Stimulated activated CD8-positive, alpha-beta memory T cell treated with anti-CD3 and anti-CD28 coated beads, Interleukin-15, amount 100 ng/mL, for 48 hours (primary cell): ENCODE measurements around the gene GNB1L.
A peak's percentile ranks its signal among the peaks of the same experiment; 100 is the strongest.

Experiments
- DNase-seq, 2 donors: peaks; one replicate each; pipeline ENCODE4 v3.0.0-alpha.2; 2020; ENCODE audit warnings: low read depth in 2 of 2

Gene GNB1L

DNA sequence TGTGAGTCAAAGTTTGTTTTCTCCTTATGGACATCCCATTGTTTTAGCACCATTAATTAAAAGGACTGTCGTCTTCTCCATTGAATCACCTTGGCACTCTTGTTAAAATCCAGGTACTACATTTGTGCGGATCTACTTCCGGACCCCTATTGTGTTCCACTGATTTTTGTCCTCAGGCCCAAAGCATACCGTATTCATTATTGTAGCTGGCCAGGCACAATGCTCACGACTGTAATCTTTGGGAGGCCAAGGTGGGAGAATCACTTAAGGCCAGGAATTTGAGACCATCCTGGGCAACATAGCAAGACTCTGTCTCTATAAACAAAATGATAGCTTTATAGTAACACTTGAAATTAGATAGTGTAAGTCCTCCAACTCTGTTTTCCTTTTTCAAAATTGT, 8.9 kb upstream of the GNB1L start:
- DNase-seq: no peak

DNA sequence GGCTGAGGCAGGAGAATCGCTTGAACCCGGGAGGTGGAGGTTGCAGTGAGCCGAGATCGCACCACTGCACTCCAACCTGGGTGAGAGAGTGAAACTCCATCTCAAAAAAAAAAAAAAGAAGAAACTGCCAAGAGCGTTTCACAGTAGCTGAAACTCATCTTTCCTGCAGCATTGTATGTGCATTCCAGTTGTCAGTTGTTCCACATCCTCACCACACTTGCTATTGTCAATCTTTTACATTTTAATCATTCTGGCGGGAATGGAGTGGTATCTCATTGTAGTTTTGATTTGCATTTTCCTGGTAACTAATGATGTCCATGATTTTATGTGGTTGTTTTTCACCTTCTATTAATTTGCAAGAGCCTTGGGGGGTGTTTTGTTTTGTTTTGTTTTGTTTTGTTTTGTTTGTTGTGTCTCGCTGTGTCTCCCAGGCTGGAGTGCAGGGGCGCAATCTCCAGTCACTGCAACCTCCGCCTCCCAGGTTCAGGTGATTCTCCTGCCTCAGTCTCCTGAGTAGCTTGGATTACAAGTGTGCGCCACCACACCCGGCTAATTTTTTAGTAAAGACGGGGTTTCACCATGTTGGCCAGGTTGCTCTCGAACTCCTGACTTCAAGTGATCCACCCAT, 8.1 kb upstream of the GNB1L start:
- no peak for DNase-seq

DNA sequence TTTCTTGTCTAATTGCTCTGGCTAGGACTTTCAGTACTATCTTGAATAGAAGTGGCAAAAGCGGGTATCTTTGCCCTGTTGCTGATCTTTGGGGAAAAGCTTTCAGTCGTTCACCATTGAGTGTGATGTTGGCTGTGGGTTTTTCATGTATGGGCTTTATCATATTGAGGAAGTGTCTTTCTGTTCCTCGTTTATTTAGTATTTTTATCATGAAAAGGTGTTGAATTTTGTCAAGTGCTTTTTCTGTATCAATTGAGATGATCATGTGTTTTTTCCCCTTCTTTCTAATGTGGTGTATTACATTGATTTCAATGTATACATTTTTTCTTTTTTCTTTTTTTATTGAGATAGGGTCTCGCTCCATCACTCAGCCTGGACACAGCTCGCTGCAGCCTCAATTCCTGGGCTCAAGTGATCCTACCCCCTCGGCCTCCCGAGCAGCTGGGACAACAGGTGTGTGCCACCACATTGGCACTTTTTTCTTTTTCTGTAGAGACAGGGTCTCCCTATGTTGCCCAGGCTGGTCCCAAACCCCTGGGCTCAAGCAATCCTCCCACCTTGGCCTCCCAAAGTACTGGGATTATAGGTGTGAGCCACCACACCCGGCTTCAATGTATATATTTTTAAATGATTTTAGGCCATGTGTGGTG, 5.3 kb upstream of the GNB1L start:
- DNase-seq: no peak

DNA sequence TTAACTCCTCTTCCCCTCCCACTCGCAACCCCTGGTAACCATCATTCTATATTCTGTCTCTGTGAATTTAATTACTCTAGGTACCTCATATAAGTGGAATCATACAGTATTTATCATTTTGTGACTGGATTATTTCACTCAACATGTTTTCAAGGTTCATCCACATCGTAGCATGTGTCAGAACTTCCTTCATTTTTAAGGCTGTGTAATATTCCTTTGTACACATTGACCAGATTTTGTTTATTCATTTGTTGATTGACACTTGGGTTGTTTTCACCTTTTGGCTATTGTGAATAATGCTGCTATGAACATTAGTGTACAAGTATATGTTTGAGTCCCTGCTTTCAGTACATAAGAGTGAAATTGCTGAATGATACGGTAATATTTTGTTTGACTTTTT, 2.7 kb upstream of the GNB1L start:
- no peak for DNase-seq

DNA sequence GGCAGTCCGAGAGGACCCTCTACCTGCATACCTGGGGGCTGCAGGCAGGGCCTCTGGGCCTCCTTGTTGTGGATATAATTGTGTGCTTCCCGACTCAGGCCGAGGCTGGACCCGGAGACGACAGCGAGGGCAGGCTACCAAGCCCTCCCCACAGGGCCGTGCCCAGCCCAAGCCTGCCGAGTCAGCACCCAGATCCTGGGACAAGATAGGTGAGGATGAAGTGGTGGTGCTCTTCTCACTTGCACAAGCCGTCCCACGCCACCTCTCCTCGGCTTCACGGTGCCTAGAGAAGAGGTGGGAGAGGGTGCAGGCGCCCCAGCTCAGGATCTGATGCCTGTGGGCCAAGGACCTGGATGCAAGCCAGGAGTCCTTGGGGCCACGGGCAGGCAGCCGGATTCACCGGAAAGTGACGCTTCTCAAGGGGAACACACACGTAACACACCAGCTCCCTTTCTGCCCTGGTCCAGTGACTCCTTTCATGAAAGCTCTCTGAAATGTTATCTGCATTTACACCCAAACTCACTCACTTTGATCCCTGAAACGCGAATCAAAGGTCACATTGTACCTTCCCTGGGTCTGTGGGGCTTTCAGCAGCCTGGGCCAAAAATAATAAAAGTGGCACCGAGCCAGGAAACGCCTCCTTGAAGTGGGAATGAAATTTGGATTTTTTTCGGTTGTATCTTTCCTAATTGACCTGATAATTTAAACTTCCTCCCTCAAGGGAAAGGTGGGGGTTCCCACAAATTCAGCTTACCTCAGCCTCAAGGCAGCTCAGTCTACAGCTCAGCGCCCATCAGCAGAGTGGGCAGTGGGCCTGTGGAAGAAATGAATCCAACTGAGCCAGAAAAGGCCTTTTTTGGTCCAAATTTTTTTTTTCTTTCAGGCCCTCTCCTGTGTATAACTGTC, 1.1 kb upstream of the GNB1L start:
- DNase-seq: peak; percentile 37 to 55

DNA sequence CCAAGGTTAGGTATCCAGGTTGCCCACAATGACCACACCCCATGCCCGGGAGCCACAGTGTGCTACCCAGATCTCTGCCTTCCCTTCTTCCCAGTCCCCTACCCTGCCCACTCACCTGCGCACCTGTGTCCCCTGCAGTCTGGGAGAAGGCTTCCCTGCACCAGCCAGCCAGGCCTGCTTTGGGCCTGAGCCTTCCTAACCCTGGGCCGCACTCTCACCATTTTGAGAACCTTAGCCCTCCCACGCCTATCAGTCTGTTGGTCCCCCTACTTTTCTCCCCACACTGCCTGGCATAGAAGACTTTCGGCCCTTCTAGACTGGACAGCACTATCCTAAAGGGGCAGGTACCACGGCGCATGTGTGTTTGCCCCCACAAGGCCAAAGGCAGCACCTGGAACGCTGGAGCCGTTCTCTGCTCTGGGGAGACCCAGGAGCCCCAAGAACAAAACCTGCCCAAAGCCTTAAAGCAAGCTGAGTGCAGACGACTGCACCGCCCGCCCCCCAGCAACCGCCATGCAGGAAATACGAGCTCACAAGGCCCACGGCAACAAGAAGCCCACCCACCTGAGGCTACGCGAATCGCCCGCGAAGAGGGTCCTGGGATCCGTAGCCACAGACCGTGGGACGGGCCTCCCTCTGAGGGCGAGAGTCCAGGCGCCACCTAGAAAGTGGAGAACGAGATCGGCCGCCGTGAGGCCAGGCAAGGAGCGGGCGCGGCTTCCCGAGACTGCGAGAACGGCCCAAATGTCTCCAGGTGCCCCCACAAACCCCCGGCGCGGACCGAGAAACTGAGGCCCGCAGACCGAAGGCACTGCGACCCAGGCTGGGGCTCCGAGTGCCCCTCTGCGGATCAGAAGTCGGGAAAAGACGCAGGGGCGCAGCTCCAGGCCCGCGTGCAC, 546 bp downstream of the GNB1L start:
- no peak for DNase-seq

DNA sequence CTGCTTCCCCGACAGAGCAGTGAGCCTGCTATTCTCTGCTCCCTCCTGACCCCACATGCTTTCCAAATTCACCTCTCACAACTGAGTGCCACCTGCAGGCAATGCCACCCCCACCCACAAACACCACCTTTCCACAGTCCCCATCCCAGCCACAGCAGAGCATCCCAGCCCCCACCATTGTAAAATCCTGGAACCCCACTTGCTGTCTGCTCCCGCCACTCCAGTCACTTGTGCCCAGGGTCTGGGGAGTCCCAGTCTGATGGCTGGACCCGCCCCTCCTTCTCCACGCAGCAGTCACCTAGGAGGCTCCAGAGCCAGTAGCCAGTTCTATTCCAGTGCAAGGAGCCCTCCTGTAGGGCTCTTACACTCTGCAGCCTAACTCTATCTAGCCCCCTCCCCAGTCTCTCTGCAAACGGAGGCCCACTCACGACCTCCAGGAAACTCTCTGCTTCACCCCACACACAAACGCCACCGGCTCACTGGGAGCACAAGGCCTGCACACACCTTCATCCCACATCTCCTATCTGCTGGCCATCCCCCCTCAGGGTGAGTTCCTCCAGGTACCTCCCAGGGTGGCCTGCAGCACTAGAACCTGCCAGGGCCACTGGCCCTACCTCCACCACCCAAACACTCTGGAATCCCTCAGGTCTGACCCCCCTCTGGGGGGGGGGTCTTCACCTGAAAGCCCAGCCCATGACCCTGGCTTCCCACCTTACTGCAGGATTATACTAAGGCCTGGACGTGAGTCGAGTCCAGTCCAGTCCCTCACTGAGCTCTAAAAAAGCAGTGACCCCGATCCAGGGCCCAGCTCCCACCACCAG, 1.4 kb downstream of the GNB1L start:
- no peak for DNase-seq

DNA sequence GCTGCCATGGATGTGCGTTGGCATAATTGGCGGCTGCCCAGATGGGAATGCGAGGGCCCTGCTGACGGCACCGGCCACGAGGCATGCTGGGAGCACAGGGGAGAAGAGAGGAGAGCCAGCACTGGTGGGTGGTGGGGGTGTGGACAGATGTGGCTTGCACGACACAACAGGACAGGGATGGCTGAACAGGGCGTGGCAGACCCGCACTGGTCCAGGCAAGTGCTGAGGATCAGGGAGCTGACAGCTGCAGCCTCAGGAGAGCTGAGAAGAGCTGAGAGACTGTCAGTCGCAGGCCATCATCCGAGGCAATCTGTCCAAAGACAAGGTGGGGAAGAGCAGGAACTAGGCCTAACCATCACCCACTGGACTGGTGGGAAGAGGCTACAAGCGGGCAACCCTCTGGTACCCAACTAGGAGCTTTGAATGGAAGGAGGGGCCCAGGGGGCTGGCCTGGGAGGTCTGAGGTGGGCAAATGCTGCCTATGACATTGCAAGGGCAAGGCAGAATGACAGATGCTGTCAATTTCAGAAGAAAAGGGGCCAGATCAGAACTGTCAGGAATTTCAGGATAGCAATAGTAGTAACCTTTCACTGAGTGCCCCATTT, 2.4 kb downstream of the GNB1L start:
- no peak for DNase-seq

DNA sequence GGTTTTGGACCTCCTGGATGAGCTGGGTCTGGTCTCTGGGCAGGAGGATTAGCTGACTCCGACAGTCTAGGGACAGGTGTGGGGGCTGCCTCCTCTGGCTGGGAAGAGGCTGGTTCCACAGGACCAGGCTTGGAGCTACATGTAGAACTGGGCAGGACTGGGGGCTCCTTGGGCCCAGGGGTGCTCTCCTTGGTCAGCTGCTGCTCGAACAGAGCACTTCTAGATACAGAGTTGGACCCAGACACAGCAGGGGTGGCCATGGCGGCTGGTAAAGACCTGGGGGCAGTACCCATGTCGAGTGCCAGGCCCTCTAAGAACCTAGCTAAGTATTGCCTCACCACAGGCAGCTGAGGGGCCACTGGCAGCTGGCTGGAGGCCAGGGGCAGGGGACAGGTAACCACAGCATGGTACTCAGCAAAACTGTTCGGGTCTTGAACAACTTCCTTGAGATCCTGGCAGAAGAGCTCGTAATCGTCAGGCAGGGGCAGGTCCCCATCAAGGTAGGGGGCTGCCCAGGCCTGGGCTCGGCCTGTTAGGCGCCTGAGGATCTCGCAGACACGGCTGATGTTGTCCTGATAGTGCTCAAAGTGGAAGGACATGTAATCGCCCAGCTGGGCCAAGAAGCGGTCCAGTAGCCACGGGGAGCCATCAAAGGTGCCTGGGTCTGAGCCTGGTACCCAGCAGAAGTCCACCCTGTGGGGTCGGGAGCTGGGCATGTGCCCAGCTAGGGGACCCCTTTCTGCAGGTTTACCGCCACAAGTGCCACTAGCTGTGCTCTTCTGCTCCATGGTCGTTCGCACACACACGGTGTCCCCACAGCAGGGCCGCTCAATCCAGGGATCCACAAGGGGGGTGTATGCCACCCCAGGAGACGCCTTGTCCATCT, 3.1 kb downstream of the GNB1L start:
- DNase-seq: no peak

DNA sequence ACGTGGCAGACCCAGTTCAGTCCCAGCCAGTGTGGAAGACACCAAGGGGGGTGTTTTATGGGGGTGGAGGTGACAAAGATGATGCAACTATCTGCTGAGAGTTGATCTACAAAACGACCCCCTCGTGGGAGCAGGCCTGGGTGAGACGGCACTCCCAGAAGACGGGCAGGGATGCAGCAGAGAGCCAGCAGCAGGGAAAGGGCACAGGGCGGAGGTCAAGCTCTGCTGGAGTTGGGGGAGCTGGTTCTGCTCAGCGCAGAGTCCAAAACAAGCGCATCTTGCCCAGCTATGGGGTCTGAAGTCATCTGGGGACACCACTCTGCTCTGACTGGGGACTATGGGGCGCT, 3.9 kb downstream of the GNB1L start:
- DNase-seq: no peak

DNA sequence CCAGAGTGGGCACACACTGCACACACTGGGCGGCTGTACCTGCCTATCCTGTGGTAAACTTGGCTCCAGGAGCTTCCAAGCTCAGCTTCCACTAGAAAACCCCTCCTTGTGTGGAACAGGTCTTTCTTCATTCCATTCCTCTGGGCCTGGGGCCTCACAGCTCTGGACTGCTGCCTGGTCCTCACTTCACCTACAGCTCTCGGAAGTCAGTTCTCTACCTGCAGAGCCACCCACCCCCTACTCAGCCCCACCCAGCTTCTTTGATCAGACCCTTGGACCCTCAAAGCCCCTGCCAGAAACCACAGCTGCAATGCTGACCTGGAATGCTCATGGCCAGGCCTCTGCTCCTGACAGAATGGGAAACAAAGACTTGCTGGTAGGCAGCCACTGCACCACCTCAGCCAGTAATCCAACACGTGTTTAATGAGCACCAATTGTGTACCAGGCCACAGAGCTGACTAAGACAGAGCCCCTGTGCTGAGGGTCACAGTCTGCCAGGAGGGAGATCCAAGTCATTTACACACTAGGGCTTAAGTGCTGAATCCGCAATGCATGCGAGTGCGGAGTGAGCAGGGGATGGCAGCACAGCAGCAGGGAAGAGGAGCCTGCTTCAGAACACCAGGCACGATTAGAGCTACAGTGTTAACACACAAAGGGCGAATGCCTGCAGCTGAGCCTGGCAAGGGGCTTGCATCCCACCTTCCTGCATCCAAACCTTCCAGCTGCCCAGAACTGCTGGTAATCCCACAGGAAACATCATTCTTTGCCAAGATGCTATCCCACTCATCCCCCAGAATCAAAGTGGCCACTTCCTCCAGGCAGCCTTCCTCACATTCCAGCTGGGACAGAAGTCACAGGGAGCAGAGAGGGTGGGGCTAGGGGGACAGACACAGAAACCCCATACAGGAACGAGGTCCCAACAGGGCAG, 4.6 kb downstream of the GNB1L start:
- no peak for DNase-seq

DNA sequence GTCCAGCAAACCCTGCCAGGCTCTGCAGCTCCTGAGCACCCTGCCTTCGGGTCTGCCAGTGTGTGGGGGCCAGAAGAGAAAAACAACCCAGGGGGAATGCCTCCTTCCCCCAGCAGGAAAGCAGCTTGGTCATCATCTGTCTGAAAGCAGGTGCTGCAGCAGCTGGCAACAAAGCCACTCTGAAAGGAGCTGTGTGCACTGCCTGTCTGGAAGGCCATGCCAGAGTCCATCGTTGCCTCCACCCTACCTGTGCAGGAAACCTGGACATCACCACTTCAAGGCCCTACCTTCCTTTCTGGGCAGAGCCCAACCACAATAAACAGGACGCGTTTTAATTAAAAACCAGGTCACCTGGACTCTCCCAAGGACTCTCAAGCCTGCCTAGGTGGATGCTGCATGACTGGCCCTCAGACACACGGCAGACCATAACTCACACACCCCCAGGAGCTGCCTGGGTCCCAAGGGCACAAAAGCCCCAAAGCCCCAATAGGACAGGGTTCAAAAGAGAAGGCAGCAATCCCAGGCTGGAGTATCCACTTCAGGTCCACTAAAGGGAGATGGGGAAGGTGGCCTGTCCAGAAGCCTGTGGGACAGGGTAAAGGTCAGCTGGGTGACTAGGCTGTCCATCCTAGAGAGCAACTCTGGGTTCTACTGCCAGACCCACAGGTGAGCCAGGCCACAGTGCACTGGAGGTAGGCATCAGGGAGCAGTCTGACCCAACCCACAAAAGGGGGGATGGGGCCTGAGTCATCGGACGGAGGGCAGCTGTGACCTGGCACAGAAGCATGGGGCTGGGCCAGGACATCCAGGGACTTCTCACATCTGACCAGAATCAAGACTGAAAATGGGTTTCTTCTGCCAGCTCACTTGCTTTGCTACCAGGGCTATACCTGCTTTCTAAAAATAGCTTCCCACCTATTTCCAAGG, 6.1 kb downstream of the GNB1L start:
- DNase-seq: no peak

DNA sequence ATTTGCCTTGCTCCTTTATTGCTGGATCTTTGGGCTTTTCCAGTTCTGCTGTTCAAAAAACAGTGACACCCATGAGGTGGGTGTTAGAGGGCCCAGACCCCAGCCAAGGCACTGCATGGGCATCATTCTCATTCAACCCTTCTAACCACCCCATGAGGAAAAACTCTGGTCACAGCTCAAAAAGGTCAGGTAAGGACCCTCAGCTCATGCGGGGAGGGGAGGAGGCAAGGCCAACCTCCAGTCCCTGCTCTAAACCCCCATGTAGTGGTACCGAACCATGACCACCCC, 7.4 kb downstream of the GNB1L start:
- DNase-seq: no peak

DNA sequence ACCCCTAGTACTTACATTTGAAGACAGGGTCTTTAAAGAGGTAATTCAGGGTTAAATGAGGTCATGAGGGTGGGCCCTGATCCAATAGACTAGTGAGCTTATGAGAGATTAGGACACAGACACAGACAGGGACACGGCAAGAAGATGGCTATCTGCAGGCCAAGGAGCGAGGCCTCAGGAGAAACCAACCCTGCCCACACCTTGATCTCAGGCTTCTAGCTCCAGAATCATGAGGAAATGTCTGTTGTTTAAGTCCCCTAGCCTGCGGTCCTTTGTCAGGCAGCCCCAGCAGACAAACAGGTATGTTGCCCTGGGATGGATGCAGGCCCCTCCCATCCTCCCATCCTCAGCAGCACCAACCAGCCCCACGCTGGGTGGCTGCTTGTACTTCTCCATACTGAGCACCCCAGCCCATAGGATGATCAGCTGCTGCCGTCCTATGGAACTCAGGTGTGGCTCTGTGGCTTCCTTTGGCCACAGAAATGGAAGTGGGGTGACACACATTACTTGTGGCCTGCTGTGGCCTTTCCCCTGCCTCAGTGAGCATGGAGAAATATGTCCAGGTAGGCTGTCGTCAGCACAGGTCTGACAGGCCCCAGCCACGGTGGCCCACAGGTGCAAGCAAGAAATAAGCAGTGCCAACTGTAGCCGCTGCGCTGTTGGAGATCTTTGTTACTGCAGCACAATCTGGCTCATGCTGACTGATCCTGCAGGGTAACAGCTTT, 7.9 kb downstream of the GNB1L start:
- DNase-seq: no peak

DNA sequence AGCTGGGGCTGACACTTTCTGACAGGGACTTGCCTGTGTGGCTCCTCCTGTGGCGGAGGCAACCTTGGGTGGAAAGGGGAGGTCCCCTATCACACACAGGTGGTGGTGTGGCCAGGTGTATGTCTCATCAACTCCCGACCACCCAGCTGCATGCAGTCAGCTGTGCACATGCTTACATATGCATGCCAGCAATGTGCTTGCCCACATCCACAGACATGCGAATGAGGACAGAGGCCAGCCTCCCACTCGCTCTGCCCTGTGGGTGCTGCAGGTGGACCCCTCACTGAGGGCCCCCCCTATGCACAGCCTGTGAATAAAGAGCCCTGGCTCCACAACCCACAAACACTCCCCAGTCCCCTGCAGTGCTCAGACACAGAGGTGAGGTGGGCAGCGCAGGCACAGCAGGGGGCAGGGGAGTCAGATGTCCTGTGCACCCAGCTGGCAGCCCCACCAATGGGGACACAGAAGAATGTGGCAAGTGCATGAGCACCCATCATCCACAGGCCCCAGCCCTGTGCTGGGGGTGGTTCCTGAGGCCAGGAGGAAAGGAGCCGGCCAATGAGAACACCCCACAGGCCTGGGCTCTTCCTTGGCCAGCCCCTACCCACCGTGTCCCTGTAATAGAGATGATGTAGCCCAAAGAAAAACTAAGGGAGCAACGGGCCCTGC, 9.5 kb downstream of the GNB1L start:
- no peak for DNase-seq

DNA sequence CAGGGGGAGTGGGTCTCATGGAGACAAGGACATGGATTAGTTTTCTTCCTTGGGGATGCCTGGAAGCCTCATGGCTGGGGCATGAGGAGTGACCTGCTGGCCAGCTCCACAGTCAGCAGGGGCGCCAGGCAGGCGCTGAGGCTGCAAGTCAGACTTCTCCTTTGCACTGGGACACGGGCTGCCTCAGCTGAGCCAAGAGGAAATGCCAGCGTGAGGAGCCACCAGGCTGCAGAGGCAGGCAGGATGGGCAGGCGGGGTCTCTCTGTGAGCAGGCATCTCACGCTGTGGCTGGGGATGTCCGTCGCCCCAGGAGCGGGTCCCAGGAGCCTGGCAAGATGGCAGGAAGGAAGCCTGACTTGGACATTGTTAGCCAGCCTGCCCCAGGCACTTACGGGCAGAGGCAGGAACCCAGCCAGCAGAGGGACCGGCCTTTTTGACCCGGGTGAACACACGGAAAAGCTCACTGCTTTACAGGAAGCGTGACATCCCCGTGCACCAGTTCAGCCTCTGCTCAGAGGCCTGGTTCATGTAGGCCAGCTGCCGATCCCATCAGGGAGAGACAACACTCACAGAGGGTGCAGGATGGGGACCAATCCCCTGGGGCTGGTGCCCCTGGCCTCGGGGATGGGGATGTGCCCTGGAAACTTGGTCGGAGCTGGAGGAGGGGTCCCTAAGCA, 10.2 kb downstream of the GNB1L start:
- no peak for DNase-seq
